H4 (cell line): Measurements from ENCODE around the gene PGBD5. TPM values are rescaled to one million over a fixed set of nuclear protein-coding genes. Genes with fewer than 3 reads are reported as not detected.

Experiments used
- DNase-seq: peaks from one replicate; pipeline ENCODE4 v3.0.0-alpha.2; 2015; ENCODE audit warnings: low spot score
- total RNA-seq: library from RNA; depleted of rRNA; stranded (reverse); fragments of >200 nt; shearing (Covaris generic); gene quantifications from 2 replicates; pipeline ENCODE4 v1.2.3, GENCODE V29; 2014

Gene PGBD5
- total RNA-seq, 1 experiment from 2014 or later: 1.5 TPM

DNA sequence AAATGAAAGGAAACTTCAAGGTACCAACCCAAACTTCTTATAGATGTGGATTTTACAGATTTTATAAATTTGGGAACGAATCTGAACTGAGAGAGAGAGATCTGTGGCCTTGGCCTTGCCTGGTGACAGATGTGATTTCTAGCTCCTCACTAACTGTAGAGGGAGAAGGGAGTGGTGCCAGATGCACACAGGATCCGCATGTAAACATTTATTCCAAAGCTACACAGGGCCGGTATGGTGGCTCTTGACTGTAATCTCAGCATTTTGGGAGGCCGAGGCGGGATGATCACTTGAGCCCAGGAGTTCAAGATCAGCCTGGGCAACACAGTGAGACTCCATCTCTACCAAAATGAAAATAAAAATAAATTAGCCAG, 77.1 kb downstream of the PGBD5 start:
- no peak for DNase-seq

DNA sequence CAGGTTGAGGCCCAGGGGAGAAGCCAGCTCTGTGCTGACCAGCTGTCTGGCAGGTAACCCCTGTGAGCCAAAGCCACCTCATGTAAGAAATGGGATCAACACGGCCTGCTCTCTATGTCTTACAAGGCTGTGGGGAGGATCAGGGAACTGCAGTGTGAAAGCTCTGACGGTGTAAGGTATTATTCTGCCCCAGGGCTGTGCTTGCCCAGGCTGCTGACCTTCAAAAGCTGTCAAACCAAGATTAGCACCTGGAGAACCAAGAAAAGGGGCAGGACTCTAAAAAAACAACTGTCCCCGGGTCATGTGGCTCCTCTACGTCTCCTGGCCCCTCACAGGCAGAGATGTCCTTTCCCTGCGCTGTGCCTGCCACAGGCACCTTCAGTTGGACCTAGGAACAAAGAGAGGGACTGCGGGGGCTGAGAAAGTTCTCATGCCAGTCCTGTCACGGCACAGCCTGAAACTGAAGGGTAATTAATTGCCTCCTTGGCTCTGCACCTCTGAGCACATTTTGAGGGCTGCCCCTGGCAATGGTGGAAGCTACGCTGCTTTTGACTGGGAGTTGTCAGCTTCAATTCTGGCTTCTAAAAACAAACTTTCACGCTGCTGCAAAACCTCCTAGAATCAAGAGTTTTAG, 77.6 kb downstream of the PGBD5 start:
- no peak for DNase-seq

DNA sequence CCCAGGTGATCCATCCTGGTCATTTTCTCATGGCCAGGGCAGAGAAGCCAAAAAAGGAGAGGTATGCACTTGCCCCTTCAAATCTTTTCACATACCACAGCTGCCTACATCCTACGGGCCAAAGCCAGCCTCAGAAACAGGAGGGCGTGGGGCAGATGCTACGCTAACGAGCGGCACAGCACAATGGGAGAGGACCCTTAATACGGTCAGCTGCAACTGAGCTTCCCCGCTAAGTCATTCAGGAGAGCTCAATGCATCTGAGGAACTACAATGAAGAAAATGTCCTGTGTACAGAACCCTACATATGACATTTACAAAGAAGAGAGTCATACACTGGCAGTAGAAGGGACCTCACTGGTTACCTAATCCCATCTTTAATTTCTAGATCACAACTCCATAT, 78.2 kb downstream of the PGBD5 start:
- no peak for DNase-seq

DNA sequence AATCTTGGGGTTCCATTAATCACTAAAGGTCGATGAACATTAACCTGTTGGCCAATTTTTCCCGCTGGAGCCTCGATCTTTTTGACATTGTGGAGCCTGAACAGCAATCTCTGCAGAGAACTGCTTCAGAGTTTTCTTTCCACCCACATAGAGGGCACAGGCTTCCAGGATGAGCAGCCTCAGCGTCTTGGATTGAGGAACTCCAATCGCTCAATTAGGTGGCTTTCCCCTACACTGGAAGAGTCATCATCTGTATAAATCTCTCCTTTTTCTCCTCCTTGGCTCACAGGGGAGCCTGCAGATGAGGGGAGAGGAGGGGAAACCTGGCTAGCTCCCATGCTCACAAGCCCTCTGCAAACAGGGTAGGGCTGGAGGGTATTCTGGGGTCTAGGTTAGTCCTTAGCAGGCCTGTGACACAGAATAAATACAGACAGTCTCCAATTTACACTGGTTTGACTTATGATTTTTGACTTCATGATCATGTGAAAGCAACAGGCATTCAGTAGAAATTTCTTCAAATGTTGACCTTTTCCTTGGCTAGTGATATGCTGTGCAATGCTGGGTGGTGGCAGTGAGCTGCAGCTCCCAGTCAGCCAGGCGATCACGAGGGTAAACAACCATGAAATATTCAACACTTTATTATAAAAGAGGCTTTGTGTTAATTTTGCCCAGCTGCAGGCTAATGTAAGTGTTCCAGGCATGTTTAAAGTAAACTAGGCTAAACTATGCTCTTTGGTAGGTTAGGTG, 80.8 kb downstream of the PGBD5 start:
- DNase-seq: no peak

DNA sequence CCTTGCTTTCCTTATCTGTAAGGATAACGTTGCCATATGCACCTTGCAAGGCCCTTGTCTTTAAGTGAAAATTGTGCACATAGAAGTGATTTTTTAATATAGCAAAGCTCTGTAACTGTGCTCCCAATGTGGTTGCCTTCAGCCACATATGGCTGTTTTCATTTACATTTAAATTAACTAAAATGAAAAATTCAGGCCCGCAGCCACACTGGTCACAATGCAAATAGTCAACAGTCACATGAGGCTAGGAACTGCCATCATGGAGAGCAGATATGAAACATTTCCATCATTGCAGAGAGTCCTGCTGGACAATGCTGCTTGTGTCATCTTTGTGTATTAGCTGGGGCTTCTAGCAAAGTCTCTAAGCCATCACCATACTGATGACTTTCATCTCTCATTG, 83.4 kb downstream of the PGBD5 start:
- DNase-seq: no peak

DNA sequence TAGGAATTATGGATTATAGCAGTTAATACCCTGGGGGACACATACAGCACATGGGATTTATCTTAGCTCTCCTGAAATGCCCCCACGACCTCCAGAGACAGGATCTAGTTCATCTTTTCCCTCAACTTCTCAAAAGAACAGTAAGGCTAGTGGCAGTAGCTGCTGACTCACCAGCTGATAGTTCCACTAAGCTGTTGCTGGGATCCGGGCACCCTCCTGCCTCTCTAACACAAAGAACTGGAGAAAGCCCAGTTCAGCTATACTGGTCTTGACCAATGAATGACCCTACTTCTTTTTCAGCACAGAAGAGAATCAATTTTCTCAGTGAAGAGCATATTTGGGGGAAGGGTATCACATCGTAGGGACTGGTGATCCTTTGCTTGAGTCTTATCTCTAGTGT, 84.1 kb downstream of the PGBD5 start:
- no peak for DNase-seq

DNA sequence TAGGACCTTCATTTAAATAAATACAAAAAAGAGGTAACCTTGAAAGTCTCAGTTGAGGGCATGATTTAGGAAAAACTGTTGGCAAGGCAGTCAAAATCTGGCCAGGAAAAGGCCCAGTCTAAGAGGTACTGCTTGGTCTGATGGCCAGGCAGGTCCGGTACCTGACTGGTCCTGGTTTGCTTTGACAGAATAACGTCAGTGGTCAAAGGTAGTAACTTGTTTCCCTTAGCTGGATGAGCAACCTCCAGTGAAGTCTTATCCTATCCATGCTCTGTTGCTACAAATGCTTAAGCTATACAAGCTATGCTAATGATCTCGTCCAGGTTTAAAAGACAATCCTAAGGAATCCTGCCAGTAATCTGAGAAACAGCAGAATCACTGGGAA, 85.0 kb downstream of the PGBD5 start:
- no peak for DNase-seq

DNA sequence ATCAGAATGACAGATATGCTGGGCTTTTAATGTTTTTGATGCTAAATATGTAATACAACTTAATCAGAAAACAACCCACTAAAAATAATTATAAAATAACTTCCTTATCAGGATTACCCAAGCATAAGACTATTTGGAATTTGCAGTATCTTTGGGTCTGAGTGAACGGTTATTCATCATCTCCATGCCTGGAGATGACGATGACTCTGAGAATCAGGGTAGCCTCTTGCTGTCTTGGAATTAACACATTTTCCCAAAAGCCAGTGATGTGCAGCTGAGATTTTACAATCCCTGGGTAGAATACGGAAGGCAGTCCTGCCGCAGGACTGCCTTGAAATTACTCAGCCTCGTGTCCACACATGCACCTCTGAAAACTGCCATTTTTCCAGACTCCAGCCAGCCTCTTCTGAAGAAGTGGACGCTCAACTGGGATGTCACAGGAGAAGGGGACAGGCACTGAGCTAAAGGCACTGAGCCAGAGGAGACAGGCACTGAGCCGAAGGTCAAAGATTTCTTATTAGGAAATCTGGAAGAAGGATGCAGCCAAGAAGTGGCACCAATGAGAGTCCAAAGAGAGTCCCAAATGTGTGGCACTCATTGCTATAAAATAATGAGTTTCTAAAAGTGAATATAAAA, 85.5 kb downstream of the PGBD5 start:
- no peak for DNase-seq

DNA sequence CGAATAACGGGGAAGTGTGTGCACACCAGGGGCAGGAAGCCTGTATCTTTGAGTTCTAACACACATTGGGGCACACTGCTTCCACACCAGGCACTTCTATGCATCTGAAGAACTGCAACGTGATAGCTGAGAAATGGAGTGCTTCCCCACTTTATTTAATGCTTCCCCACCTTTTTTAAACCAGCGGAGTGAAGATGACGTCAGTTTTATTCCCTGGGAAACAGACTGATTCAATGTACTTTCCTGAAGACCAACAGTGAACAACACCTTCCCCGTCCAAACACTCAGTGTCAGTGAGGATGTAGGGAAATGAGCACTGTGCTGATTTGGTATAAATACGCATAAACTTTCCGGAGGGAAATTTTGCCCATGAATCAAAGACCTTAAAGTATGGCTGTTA, 87.1 kb downstream of the PGBD5 start:
- no peak for DNase-seq

DNA sequence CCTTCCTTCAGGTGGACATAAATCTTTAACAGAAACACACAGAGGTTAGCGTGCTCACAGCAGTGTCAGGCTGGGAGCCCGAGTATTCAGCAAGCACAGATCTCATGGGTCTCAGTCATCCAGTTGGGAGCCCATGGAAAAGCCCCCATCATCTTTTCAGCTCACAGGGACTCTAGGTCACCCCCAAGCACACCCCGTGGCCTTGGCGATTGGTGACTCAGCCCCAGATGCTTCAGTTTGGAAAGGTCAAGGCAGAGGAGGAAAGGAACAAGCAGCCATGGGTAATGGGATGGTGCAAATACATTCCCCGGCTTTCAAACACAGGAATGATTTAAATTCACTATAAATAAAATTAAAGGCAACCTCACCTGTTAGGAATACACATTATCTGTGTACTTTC, 88.9 kb downstream of the PGBD5 start:
- no peak for DNase-seq

DNA sequence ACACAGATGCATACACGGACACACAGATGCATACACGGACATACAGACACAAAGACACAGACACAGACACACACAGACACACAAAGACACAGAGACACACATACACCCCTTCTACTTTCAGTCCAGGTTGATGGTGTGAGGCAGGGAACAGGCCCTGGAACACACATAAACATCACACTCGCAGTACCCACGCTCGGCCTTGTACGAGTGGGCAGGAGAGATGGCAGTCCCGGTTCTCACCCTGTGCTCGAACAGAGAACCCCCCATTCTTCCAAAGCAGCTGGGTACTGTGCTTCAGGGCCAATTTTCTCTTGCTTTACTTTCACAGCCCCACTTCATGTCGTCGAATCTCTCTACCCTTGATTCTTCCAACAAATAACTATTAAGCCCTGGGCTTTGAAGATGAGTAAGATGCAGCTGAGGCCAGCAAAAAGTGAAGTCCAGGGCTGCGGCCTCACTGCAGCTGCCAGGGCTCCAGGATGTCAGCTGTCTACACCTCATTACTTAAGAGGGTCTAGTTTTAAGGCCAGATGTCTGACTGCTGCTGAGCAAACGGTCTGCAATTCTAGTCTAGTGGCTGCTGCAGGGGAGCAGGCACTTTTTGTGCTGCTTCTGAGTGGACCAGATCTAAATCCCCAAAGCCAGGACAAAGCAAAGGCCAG, 90.1 kb downstream of the PGBD5 start:
- no peak for DNase-seq

DNA sequence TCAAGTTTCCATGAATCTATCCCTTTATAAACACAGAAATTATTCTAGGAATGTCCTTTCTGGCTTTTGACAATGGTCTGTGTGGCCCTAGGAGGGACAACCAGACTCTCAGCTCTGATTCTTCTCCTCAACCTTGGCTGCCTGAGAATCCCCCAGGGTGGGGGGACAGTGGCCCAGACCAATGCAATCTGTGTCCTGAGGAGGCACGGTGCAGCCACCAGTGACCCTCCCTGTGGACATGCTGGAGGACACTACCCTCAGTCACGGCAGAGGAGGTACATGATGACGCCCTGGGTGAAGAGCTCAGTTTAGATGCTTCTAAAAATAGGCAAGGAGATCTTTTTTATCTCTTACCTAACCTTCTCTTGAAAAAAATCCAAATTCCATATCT, 91.7 kb downstream of the PGBD5 start:
- DNase-seq: no peak

DNA sequence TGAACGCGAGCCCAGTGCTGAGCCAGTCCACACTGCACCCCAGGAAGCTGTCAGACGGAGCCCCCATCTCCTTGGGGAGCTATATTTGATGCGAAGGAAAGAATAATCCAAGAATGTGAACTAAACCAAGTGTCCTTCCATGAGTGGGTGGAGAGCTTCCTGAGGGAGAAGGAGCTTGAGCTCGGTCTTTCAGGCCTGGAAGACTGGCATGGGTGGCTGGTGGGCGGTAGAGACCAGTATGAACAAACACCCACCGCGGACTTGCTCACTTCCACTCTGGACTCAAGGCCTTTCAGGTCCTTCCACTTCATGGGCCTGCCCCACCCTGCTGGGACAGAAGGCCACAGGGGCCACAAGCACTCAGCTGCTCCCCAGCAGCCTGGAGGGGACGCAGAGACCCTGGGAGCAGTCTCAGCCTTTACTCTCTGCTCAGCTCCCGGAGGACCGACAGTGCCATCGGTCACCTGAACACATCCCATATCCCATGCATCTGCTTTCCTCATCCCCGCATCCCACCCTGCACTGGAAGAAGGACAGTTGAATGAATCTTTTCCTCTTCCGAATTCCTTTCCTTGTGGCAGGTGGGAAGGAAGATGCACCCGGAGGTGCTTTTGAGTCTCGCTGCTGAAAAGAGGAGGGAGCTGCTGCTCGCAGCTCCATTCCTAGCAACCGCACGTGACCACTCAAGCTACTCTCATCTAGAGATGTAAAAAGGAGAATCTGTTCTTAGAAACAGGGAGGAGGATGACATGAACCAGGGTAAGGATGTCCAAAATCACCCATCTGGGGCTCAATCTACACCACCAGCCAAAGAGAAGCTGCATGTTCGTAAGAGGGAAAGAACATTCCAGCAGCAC, 92.3 kb downstream of the PGBD5 start:
- DNase-seq: no peak

DNA sequence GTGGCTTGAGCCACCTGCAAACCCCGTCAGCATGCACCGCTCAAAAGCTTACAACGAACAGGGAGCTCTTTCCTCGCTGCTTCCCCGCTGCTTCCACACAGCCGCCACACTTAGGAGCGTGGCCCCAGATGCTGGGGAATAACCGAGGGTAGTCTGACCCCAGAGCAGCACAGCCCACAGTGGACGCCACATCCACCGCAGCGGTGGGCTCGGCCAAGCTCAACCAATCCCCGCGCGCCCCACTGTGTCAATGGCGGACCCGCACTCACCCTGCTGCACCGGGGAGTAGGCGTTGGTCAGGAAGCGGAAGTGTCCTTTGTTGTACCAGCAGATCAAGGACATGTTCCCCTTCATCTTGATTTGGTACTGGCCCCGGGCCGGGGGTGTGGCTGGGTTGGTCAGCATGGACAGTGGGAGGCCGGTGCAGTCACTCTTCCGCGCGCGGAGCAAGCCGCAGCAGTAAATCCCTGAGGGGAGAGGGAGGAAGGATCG, 93.5 kb downstream of the PGBD5 start:
- no peak for DNase-seq

DNA sequence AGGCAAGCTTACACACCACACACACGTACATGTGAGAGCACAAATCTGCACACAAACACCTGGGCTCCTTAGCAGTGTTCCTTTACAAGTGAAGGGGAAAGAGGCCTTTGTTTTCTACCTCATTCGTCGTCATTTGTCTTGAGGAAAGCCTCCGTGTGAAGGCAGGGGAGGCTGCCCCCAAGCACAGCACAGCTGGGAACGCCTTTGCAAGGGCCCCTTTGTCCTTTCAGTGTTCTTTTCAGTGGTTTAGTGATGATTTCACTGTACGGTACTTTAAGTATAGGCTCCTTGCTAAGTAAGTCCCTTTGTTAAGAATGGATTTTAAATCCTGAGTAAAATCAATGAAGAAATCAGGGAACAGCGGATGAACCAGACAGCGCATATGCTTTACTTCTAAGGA, 94.1 kb downstream of the PGBD5 start:
- DNase-seq: no peak

DNA sequence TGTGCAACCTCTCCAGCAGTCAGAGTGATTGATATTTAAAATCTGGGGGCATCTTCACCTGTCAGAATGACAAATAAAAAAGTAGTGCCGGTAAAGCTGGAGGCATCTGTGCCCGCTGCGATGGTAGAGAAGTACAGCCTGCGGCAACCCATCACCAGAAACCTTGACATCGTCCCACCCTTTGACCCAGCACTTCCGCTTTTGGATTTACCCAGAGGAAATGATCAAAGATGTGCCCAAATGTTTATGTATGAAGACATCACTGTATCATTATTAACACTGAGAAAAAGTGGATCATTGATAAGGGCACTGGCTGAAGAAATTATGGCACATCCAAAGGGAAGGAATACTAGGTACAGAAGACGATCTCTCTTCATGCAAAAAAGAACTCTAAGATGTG, 96.0 kb downstream of the PGBD5 start:
- no peak for DNase-seq

DNA sequence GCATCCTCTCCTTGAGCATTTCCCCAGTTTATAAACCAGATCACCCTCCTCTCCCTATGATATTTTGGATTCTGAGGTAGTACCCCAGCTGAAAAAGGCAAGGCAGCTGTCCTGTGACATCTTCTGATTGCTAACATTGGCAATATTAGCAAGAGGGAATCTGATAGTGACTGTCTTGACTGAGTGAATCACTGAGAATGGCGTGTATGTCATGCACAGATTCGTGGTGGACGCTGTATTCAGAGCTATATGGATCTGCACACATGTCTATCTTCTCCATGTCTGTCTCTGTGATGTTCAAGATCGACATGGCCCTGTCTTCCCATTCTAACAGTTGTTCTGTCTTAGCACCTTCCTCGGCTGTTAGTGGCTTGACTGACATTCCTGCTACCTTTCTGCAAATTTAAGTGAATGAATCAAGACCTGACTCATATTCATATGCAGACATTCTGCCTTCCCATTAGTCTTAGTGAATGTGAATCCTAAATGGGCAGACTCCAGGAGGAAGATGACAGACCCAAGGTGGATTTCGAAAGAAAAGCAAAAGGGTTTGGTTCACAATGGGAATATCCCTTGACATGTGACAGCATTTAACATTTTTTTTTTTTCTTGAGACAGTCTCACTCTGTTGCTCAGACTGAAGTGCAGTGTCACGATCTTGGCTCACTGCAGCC, 97.7 kb downstream of the PGBD5 start:
- no peak for DNase-seq

DNA sequence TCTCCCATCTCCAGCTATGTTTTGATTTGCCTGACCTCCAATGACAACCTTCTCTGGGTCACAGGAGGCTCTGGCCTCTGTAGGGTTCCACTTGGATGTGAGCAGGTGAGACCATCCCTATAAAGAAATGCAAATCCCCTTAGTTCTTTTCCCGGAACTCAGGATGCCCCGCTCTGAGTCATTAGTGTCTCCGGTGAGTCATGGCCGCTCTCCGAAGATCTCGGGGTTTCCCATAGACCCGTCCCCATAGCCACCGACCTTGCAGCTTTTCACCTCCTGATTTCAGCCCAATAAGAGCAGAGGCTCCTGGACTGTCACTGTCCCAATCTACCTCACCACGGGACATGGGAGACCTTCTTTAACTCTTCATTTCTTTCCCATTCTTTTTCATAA, 98.2 kb downstream of the PGBD5 start:
- no peak for DNase-seq

DNA sequence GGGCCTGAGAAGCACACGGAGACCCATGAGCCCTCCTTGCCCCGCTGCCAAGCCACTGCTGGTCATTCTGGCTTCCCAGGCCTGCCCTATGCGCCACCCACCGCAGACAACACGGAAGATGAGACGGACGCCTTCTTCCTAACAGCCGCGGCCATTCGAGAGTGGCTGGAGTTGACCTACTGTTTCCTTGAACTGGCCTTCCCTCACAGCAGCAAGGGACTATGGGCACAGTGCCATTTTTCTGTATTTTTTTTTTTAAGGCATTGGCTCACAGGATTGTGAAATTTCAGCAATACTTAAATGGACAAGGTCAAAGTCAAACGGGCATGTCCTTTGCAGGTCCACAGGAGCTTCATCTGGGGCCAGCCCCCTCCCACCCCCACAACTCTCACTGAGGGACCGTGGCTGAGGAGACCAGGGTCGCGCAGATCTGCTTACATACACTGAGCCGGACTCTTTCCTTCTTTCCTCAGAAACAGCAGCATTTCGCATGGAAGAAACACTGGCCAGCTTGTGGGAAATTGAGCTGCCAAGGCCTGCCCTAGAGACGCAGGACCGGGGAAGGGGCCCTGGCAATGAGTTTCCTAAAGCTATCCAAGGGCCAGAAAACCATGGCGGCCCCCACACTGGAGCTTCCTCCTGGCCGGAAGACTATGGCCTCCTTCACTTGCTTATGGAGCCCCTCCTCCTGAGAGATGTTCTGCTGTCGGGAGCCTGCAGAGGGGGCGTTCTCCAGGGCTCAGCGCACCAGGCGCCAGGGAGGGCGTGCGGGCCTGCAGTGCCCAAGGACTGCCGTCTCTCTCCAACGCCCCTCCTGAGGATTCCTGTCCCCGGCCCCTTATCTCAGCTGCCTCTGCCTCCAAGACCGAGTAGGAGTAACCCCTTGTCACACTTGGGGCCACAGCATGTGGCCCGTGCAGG, 98.9 kb downstream of the PGBD5 start:
- no peak for DNase-seq

DNA sequence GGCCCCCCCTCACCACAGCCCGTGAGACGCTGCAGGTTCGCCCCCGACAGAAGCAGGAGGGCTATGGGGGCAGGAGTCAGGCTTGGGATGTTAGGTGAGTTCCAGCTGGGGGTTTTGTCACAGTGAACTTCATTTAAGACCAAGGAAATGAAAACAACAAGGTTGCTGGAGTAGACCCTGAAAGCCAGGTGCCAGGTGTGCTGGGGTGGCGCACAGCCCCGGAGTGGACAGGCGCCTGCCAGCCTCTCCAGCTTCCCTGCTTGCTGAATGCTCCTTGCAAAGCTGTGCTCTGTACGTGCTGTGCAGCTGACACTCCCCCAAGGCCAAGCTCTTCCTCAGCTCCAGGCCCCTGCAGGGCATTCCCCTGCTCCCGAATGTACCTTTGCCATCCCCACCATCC, 102.4 kb downstream of the PGBD5 start:
- DNase-seq: no peak
